ENCODE data around the gene IGDCC3.

The IGDCC3 gene

DNA sequence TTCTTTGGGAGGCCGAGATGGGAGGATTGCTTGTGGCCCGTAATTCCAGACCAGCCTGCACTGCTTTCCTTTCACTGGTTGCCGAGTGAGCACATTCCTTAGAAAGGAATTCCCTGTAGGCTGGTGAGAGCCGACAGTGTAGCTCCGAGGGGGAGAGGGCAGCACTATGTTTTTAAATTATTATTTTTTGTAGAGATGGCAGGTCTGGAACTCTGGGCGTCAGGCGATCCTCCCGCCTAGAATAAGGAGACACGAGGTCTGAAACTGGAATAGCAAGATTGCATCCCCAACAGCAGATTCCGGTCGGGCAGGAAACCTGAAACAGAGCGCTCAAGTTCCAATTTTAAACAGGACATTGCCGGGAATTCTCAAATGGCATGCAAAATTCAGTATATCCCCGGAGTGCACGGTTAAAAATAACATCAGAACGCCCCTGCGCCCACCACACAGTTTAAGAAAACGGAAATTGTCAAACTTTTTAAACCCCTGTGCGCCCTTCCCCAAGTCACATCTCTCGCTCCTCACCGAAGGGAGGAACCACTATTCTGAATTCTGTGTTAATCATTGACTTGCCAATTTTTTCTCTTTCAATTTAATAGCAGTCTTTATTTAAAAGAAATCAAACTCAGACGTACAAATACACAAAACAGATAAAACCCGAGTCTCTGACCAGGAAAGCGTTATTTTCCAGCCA, 74.0 kb downstream of the IGDCC3 start:
- peak overlapping the region; percentile 98 for H3K27ac Mint-ChIP-seq
- H3K27me3 Mint-ChIP-seq, result no peaks in the 10 kb centered on the region
- peaks cover 50% of the 10 kb centered on the region for H3K4me1 Mint-ChIP-seq (ENCODE audit: low read depth)
- H3K9me3 Mint-ChIP-seq, result no peaks in the 10 kb centered on the region
- peak overlapping the region; percentile 91 for H3K4me3 Mint-ChIP-seq
- peaks cover 3% of the 10 kb centered on the region for H3K36me3 Mint-ChIP-seq (ENCODE audit: low read depth)

DNA sequence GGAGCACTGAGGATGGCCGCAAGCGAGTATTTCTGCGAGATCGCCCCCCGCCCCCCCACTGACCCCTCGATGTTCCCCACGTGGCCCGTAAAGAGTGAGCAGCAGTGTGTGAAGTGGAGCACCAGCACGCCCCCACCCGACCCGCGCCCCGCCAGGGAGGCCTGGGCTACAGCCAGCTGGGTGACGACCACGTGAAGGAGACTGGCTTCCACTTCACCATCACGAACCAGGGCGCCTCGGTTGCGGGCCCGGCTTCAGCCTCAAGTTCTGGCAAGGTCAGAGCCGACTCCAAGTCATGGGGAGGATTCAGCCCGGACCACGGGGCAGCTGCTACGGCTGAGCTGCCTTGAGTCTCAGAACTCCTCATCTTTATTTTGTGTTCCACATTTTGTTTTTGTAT, 75.7 kb downstream of the IGDCC3 start:
- H3K27ac Mint-ChIP-seq, result no peak overlapping the region
- H3K4me3 Mint-ChIP-seq, result no peak overlapping the region
- peaks cover 65% of the 10 kb centered on the region for H3K4me1 Mint-ChIP-seq (ENCODE audit: low read depth)
- no peaks in the 10 kb centered on the region for H3K9me3 Mint-ChIP-seq
- H3K36me3 Mint-ChIP-seq (ENCODE audit: low read depth), result peaks cover 3% of the 10 kb centered on the region
- H3K27me3 Mint-ChIP-seq, result no peaks in the 10 kb centered on the region

DNA sequence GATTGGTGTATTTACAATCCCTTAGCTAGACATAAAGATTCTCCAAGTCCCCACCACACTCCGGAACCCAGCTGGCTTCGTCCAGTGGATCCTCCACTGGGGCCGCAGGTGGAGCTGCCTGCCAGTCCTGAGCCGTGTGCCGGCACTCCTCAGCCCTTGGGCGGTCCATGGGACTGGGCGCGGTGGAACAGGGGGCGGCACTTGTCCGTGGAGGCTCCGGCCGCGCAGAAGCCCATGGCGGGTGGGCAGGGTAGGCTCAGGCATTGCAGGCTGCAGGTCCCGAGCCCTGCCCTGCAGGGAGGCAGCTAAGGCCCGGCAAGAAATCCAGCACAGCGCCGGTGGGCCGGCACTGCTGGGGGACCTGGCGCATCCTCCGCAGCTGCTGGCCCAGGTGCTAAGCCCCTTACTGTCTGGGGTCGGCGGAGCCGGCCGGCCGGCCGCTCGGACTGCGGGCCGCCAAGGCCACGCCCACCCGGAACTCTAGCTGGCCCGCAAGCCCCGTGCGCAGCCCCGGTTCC, 76.8 kb downstream of the IGDCC3 start:
- peaks cover 3% of the 10 kb centered on the region for H3K36me3 Mint-ChIP-seq (ENCODE audit: low read depth)

DNA sequence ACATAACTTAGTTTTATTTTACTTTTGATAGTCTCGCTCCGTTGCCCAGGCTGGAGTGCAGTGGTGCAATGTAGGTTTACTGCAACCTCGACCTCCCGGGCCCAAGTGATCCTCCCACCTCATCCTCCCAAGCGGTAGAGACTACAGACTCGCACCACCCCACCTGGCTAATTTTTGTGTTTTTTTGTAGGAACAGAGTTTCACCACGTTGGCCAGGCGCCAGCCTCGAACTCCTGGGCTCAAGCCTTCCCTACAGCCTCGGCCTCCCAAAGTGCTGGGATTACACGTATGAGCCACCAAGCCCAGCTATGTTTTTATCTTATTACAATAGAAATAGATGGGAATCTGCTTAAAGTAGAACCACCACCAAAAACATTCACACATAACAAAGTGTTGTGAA, 79.1 kb downstream of the IGDCC3 start:
- peaks cover 48% of the 10 kb centered on the region for H3K4me1 Mint-ChIP-seq (ENCODE audit: low read depth)
- H3K36me3 Mint-ChIP-seq (ENCODE audit: low read depth), result no peaks in the 10 kb centered on the region
- H3K27ac Mint-ChIP-seq, result peak overlapping the region; percentile 30
- no peaks in the 10 kb centered on the region for H3K9me3 Mint-ChIP-seq
- H3K4me3 Mint-ChIP-seq, result peak overlapping the region; percentile 87
- H3K27me3 Mint-ChIP-seq, result no peaks in the 10 kb centered on the region

More for the DNA sequence above, 76.8 kb downstream of the IGDCC3 start:
- Mint-ChIP-seq H3K27ac (peak overlapping the region; percentile 97), H3K4me1 (ENCODE audit: low read depth) (peaks cover 62% of the 10 kb centered on the region), H3K9me3 (no peaks in the 10 kb centered on the region), H3K4me3 (peak overlapping the region; percentile 87), H3K27me3 (no peaks in the 10 kb centered on the region)

DNA sequence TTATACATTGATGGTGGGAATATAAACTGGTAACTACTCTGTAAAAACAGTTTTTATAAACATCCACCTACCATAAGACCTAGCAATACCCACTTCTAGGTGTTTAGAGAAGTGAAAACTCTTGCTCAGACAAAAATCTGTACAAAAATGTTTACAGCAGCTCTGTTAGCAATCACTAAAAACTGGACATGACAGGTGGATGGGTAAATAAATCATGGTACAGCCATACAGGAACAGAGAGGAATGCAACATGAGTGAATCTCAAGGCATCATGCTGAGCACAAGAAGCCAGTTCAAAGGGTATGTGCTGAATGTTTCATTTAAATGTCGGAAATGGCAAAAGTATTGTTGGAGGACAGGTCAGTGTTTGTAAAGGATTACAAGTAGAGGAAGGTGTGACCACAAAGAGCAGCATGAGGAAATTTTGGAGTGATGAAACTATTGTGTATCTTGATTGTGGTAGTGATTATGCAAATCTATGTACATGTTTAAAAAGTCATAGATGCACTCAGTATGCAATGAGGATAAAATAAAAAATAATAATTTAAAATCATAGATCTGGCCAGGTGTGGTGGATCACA, 84.8 kb downstream of the IGDCC3 start:
- H3K36me3 Mint-ChIP-seq (ENCODE audit: low read depth), result no peaks in the 10 kb centered on the region
- no peak overlapping the region for H3K4me3 Mint-ChIP-seq
- peaks cover 25% of the 10 kb centered on the region for H3K4me1 Mint-ChIP-seq (ENCODE audit: low read depth)
- no peaks in the 10 kb centered on the region for H3K27me3 Mint-ChIP-seq
- no peaks in the 10 kb centered on the region for H3K9me3 Mint-ChIP-seq
- no peak overlapping the region for H3K27ac Mint-ChIP-seq

DNA sequence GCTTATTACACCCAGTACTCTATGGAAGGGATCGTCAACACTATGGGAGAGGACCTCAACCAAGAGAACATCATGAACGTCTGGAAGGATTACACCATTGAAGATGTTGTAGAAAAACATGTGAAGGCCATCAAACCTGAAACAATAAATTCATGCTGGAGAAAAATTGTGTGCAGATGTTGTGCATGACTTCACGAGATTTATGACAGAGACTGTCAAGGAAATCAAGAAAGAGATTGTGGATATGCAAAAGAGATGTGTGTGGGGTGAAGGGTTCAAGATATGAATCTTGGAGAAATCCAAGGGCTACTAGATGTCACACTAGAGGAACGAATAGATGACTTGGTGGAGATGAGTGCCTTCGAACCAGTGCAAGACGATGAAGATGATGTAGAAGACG, 87.6 kb downstream of the IGDCC3 start:
- Mint-ChIP-seq H3K4me1 (ENCODE audit: low read depth) (peaks cover 26% of the 10 kb centered on the region), H3K36me3 (ENCODE audit: low read depth) (no peaks in the 10 kb centered on the region), H3K9me3 (no peaks in the 10 kb centered on the region), H3K27me3 (no peaks in the 10 kb centered on the region), H3K4me3 (no peak overlapping the region), H3K27ac (no peak overlapping the region)

DNA sequence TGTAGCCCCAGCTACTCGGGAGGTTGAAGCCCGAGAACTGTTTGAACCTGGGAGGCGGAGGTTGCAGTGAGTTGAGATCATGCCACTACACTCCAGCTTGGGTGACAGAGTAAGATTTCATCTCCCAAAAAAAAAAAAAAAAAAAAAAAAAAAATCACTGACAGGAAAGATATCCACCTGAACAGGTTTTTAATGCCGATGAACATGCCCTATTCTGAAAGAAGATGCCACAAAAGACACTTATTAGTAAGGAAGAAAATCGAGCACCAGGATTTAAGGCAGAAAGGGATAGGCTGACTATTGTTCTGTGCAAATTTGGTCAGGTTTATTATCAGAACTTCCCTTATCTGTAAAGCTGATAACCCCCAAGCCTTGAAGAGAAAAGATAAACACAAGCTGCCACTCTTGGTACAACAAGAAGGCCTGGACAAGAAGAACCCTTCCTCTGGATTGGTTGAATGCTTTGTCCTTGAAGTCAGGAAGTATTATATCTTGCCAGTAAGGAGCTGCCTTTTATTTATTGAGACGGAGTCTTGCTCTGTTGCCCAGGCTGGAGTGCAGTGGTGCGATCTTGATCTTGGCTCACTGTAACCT, 88.4 kb downstream of the IGDCC3 start:
- H3K4me3 Mint-ChIP-seq, result no peak overlapping the region
- H3K4me1 Mint-ChIP-seq (ENCODE audit: low read depth), result peaks cover 27% of the 10 kb centered on the region
- no peaks in the 10 kb centered on the region for H3K9me3 Mint-ChIP-seq
- H3K27ac Mint-ChIP-seq, result no peak overlapping the region
- H3K27me3 Mint-ChIP-seq, result no peaks in the 10 kb centered on the region
- H3K36me3 Mint-ChIP-seq (ENCODE audit: low read depth), result no peaks in the 10 kb centered on the region

DNA sequence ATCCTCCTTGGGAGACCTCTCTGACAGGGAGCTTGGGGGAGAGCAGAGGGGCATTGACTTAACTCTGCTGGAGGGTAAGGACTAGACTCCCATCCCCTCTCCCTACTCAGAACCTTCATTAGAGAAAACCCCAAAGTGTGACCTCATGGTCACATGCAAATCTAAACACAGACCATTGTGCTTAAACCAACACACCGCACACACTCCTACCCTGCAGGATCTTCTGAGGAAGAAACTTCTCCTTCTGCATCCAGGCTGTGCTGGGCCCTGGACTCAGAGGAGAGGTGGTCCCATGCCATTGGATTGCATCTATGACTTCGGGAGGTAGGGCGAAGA, 90.3 kb downstream of the IGDCC3 start:
- Mint-ChIP-seq H3K4me1 (ENCODE audit: low read depth) (peaks cover 26% of the 10 kb centered on the region), H3K27ac (peak overlapping the region; percentile 85), H3K4me3 (peak overlapping the region; percentile 84), H3K27me3 (no peaks in the 10 kb centered on the region), H3K36me3 (ENCODE audit: low read depth) (peaks cover 6% of the 10 kb centered on the region), H3K9me3 (no peaks in the 10 kb centered on the region)

DNA sequence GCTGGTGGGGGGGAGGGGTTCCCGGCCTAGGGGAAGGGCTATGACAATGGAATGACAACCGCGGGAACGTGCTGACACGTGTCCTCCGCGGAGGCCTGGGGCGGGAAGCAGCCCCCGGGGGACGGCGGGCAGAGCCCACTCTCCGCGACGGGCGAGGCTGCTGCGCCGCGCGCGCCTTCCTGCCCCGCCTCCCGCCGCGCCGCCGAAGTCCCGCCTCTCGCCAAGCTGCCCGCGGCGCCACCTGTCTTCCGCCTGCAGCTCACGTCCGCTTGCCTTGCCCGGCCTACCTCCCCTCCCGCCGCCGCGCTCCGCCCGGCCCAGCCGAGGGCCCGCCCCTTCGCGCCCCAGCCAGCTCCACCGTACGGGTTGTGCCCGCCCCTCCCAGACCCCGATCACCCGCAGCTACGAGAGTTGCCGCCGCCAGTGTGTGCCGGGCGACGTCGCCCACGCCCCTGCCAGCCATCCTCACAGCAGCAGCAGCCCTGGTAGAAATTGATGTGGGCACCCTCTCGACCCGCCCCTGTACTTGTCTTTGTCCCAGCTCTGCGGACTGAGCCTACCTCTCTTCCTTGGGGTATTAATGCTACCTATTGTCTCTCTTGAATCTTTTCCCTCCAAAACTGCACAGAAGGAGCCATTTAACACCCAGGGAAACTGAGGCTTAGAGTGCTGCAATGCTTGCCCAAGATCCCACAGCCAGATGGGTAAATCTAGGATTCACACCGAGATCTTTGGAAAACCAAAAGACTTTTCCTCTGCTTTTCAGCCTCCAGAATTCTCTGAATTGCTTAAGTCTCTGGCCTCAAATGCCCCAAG, 90.9 kb downstream of the IGDCC3 start, which contains the start of gene PARP16:
PARP16 (minus strand) TSS at position 180 of the 816 bp plus-strand sequence. CDS start 457 bp downstream, outside the sequence.
- Mint-ChIP-seq H3K27me3 (no peaks in the 10 kb centered on the region), H3K27ac (peak within 1 kb of the TSS; percentile 85), H3K36me3 (ENCODE audit: low read depth) (peaks cover 6% of the 10 kb centered on the region), H3K4me3 (peak within 1 kb of the TSS; percentile 84), H3K4me1 (ENCODE audit: low read depth) (peaks cover 26% of the 10 kb centered on the region), H3K9me3 (no peaks in the 10 kb centered on the region)

DNA sequence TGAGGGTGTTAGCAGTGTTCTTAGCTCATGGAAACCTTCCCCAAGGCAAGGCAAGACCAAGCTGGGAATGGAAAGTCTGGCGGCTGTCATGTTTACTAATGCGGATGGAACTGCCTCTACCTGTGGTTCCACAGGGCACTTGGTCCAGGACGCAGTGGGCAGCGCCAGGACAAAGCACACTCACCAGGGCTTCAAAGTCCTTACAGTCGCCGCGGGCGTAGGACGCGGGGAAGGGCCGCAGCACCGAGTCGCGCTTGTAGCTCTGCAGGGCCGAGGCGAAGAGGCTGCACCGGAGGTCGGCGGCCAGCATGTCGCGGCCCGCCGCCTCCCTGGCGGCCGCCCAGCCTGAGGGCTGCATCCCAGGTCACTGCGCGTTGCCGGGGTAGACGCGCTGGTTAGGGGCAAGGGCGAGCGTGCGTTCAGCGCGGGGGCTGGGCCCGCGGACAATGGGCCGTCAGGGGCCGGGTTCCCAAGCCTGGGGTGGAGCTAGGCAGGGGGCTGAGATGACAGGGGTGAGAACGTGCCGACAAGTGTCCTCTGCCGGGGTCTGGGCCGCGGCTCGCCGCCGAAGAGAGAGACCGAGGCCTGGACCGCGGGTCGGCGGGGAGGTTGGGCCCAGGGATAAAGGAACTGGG, 91.6 kb downstream of the IGDCC3 start:
- Mint-ChIP-seq H3K27ac (peak overlapping the region; percentile 79), H3K4me1 (ENCODE audit: low read depth) (peaks cover 26% of the 10 kb centered on the region), H3K36me3 (ENCODE audit: low read depth) (peaks cover 6% of the 10 kb centered on the region), H3K27me3 (no peaks in the 10 kb centered on the region), H3K4me3 (peak overlapping the region; percentile 84), H3K9me3 (no peaks in the 10 kb centered on the region)

DNA sequence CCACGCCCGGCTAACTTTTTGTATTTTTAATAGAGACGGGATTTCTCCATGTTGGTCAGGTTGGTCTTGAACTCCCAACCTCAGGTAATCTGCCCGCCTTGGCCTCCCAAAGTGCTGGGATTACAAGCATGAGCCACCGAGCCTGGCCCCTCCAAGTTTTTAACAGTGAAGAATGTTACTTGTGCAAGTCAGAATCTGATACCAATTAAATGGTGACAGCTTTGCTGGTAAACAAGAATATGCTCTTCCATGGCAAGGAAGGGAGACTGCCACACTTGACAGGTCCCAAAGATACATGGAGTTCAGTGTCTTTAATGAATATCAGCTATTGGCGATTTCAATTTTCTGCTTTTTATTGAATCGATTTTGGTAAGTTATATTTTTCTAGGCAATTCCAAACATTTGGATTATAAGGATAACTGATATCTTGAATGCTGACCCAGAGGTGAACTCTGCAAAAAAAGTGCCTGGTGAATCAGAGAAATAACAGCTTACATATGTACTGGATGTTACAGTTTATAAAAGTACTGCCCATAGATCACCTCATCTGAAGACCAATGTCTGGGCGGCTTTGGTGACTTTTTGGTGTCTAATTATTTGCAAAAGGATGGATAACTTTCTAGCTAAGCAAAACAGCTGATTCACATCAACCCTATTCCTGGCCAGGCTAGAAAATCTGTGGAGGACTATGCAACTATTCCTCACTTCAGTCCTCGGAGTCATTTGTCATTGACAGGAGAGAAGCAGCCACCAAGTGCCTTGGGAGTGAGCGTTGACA, 92.3 kb downstream of the IGDCC3 start:
- H3K27ac Mint-ChIP-seq, result peak overlapping the region; percentile 79
- H3K27me3 Mint-ChIP-seq, result no peaks in the 10 kb centered on the region
- H3K36me3 Mint-ChIP-seq (ENCODE audit: low read depth), result peaks cover 6% of the 10 kb centered on the region
- H3K9me3 Mint-ChIP-seq, result no peaks in the 10 kb centered on the region
- H3K4me1 Mint-ChIP-seq (ENCODE audit: low read depth), result peaks cover 26% of the 10 kb centered on the region
- H3K4me3 Mint-ChIP-seq, result peak overlapping the region; percentile 84

DNA sequence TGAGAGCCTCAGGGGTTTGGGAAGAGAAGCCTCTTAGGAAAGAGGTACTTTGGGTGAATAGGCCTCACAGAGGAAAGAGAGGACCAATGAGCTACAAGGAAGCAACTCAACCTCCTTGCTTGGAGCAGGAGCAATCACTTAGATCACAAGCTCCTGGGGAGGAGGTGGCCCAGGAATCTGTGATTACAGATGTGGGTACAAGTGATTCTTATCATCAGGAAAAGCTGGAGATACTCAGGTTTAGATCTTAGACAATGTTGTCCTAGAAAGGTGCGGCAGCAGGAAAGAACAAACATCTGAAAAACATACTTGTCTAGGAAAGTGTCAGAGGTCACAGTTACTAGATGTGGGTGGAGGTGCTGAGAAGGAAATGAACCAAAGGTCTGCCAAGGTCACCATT, 99.3 kb downstream of the IGDCC3 start:
- H3K9me3 Mint-ChIP-seq, result no peaks in the 10 kb centered on the region
- H3K36me3 Mint-ChIP-seq (ENCODE audit: low read depth), result peaks cover 11% of the 10 kb centered on the region
- peaks cover 33% of the 10 kb centered on the region for H3K4me1 Mint-ChIP-seq (ENCODE audit: low read depth)
- no peaks in the 10 kb centered on the region for H3K27me3 Mint-ChIP-seq
- H3K4me3 Mint-ChIP-seq, result no peak overlapping the region
- H3K27ac Mint-ChIP-seq, result no peak overlapping the region

All from stimulated activated naive CD8-positive, alpha-beta T cell treated with anti-CD3 and anti-CD28 coated beads, Interleukin-15, Interleukin-2, amounts not matched to agents 100 ng/mL and 50 ng/mL, for 24 hours (primary cell).